ENCODE results near the gene GASK1A.
"Not testable (repeated sequence)": the region's sequence is repeated elsewhere in the genome, so short reads cannot be mapped to it uniquely, and the experiment has no call there.

The GASK1A gene

DNA sequence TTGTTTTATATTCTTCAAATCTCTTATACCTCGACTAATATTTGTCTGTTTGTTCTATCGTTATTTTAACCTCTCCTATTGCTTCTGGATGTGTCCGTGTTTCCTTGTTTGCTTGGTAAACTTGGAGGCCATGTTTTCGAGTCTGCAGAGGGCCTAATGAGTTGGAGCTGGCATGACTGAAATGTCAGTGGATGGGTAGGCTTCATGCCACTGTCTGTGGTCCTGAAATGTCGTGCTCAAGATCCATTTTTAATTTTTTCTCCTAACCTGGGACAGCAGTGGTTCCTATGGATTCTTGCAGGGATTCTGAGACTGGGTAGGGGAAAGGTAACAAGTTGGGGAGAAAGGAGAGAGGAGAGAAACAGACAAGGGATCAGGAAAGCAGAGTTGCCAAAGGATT is 18.8 kb upstream of the GASK1A start:
- no peak overlapping the region for H3K9ac ChIP-seq
- H3K4me2 ChIP-seq: no peak overlapping the region
- H3K4me1 ChIP-seq: 0 out of 20 replicates have a peak, but pooled peaks cover 0 to 6% (median 0%) of the 10 kb centered on the region in 10 experiments
- H3K4me3 ChIP-seq: no peak overlapping the region
- H4K20me1 ChIP-seq: no peaks in the 10 kb centered on the region
- H3K9me3 ChIP-seq (replicated peaks in 1 of 11): no peaks in the 10 kb centered on the region
- no peak overlapping the region for H3K27ac ChIP-seq
- no peaks in the 10 kb centered on the region for H3K27me3 ChIP-seq
- no peak for TF ChIP-seq Cebpa-rat (IDR thresholded peaks at IDR 0.05)
- no peaks in the 10 kb centered on the region for H3K36me3 ChIP-seq

DNA sequence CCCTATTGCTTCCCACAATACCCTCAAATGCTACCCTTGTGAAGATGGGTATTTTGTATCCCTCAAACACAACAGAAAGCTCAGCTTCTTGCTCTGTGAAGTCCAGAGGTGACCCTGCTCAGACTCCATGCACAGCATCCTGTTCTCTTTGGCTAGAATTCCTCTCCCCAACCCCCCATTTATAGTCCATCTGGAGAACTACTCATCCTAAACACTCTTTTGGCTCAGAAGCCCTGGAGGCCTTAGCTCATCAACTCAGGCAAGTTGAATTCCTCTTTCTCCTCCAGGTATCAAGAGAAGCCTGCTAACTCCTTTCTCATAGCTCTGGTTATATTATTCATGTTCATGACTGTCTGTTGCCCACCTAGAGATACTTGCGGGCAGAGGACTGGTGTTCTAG is 18.3 kb upstream of the GASK1A start:
- Histone ChIP-seq H3K27ac (no peak overlapping the region), H3K36me3 (no peaks in the 10 kb centered on the region)

DNA sequence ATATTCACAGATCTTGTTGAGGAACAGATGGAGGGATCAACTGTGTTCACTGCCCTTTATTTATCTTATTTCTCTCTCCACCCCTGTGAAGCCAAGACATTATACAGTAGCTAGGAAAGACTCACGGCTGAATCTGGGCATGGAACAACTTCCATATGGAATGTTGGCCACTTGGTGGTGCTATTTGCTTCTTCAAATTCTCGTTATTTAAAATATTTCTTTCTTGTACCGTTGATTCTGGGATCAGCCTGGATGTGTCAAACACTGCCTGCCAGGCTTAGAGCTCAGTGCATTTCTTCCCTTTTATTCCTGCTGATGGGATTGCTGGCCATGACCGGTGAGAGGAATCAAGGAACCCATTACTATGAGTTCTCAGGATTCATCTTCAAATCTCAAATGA is 17.5 kb upstream of the GASK1A start:
- H4K20me1 ChIP-seq: no peaks in the 10 kb centered on the region
- H3K36me3 ChIP-seq: no peaks in the 10 kb centered on the region
- no peak overlapping the region for H3K9ac ChIP-seq
- H3K9me3 ChIP-seq (replicated peaks in 1 of 11): no peaks in the 10 kb centered on the region
- TF ChIP-seq Cebpa-rat (IDR thresholded peaks at IDR 0.05): no peak
- H3K4me3 ChIP-seq: no peak overlapping the region
- H3K4me1 ChIP-seq: 0 out of 20 replicates have a peak, but pooled peaks cover 0 to 6% (median 0%) of the 10 kb centered on the region in 10 experiments
- H3K27me3 ChIP-seq: no peaks in the 10 kb centered on the region
- H3K27ac ChIP-seq: no peak overlapping the region
- no peak overlapping the region for H3K4me2 ChIP-seq

More for the DNA sequence above, 18.3 kb upstream of the GASK1A start:
- Histone ChIP-seq H3K27me3 (no peaks in the 10 kb centered on the region), H3K4me3 (no peak overlapping the region), H3K4me2 (no peak overlapping the region), H4K20me1 (no peaks in the 10 kb centered on the region), H3K4me1 (0 out of 20 replicates have a peak, but pooled peaks cover 0 to 6% (median 0%) of the 10 kb centered on the region in 10 experiments), H3K9ac (no peak overlapping the region), H3K9me3 (replicated peaks in 1 of 11) (no peaks in the 10 kb centered on the region)
- no peak for TF ChIP-seq Cebpa-rat (IDR thresholded peaks at IDR 0.05)

DNA sequence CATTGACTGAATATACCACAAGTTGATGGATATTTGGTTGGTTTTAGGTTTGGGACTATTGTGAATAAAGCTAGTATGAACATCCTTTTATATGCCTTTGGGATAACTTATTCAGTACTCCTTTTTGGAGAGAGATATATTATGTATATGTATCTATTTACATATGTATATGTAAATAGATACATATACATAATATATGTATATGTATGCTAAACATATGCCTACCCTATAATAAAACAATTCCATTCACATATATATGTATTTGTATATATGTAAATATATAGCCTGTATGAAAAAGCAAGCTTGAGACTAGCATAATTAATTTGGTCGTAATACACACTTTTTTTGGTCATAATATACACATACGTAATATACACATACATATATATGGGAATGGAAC is 15.8 kb upstream of the GASK1A start:
- H3K9ac ChIP-seq: no peak overlapping the region
- no peaks in the 10 kb centered on the region for H3K27me3 ChIP-seq
- no peaks in the 10 kb centered on the region for H4K20me1 ChIP-seq
- 0 out of 20 replicates have a peak, but pooled peaks cover 0 to 6% (median 0%) of the 10 kb centered on the region in 10 experiments for H3K4me1 ChIP-seq
- no peak overlapping the region for H3K4me2 ChIP-seq
- no peak overlapping the region for H3K4me3 ChIP-seq
- no peaks in the 10 kb centered on the region for H3K36me3 ChIP-seq
- no peak overlapping the region for H3K27ac ChIP-seq
- H3K9me3 ChIP-seq (replicated peaks in 1 of 11): no peaks in the 10 kb centered on the region
- TF ChIP-seq Cebpa-rat (IDR thresholded peaks at IDR 0.05): no peak

DNA sequence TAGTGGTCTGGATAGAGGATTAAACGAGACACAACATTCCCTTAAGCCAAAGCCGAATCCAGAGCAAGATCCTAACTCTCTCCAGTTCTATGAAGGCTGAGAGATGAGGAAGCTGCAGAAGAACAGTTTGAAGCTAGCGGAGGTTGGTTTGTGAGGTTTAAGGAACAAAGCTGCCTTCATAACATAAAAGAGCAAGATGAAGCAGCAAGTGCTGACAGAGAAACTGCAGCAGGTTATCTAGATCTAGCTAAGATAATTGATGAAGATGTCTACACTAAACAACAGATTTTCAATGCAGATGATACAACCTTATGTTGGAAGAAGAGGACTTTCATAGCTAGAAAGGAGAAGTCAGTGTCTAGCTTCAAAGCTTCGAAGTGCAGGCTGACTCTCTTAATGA is 14.8 kb upstream of the GASK1A start:
- Histone ChIP-seq H4K20me1 (no peaks in the 10 kb centered on the region), H3K4me2 (no peak overlapping the region), H3K4me1 (0 out of 20 replicates have a peak, but pooled peaks cover 0 to 6% (median 0%) of the 10 kb centered on the region in 10 experiments), H3K4me3 (no peak overlapping the region), H3K36me3 (no peaks in the 10 kb centered on the region), H3K9me3 (replicated peaks in 1 of 11) (no peaks in the 10 kb centered on the region), H3K9ac (no peak overlapping the region), H3K27ac (no peak overlapping the region), H3K27me3 (no peaks in the 10 kb centered on the region)
- no peak for TF ChIP-seq Cebpa-rat (IDR thresholded peaks at IDR 0.05)

DNA sequence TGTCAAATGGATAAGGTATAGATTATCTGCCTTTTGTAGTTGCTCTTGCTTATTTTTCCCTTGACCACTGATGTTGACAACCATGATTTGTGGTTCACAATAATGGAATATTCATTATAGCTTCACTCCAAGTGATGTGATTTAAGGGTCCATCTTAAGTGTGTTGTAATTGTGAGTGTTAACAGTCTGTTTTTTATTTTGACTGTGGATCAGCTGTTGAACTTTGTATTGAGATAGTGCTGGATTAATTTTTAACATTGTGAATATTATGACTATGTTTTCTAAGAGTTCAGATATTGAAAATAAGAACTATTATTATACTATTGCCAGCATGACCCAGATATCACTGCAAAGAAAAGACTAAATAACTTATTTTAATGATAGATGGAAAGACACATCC is 8.6 kb upstream of the GASK1A start:
- no peak for TF ChIP-seq Cebpa-rat (IDR thresholded peaks at IDR 0.05)
- no peak overlapping the region for H3K27ac ChIP-seq
- peaks cover 31 to 40% (median 35%) of the 10 kb centered on the region in 11 experiments for H3K9me3 ChIP-seq (replicated peaks in 1 of 11)
- no peaks in the 10 kb centered on the region for H3K4me1 ChIP-seq
- H3K4me3 ChIP-seq: no peak overlapping the region
- H3K36me3 ChIP-seq: 0 out of 22 replicates have a peak, but pooled peaks cover 0 to 7% (median 0%) of the 10 kb centered on the region in 11 experiments
- H3K9ac ChIP-seq: no peak overlapping the region
- no peaks in the 10 kb centered on the region for H3K27me3 ChIP-seq
- no peak overlapping the region for H3K4me2 ChIP-seq
- H4K20me1 ChIP-seq: no peaks in the 10 kb centered on the region

DNA sequence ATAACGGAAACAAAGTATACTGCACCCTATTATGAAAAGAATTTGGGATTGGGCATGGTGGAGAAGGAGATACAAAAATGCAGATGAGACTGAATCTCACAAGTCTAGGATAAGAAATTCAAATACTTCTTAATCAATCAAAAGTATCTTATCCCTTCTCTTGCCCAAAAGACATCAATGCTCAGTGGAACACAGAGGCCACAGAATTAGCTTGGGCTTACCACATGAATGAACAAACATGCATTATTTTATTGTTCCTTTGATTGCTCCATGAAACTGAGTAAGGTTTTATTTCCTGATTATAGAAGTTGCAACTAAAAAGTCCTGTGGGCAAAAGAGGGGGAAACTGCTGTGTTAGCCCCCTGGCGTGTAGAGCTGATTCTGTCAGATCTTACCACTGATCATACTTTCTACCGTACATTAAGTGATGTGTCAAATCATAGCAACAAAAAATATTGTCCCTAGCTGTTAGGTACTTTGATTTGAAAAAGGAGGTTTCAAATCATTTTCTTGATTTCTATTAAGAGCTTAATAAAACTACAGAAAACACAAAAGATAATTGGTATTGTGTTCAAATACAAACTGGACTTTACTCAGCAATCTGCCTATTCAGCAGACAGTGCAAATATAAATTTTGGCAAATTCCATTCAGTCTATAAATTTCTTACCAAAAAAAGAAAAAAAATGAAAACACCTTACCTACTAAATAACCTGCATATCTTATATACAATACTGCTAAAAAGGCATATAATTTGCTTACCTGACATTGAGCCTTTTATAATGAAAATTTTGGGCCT is 7.9 kb upstream of the GASK1A start:
- no peak overlapping the region for H3K9ac ChIP-seq
- H4K20me1 ChIP-seq: no peaks in the 10 kb centered on the region
- peaks cover 37 to 46% (median 41%) of the 10 kb centered on the region in 11 experiments for H3K9me3 ChIP-seq (replicated peaks in 1 of 11)
- H3K4me1 ChIP-seq: no peaks in the 10 kb centered on the region
- H3K4me2 ChIP-seq: no peak overlapping the region
- 0 out of 22 replicates have a peak, but pooled peaks cover 0 to 7% (median 0%) of the 10 kb centered on the region in 11 experiments for H3K36me3 ChIP-seq
- no peak overlapping the region for H3K4me3 ChIP-seq
- no peak overlapping the region for H3K27ac ChIP-seq
- no peak for TF ChIP-seq Cebpa-rat (IDR thresholded peaks at IDR 0.05)
- peaks cover 0 to under 1% (median 0%) of the 10 kb centered on the region in 11 experiments; a peak in 1 of 22 replicates for H3K27me3 ChIP-seq

DNA sequence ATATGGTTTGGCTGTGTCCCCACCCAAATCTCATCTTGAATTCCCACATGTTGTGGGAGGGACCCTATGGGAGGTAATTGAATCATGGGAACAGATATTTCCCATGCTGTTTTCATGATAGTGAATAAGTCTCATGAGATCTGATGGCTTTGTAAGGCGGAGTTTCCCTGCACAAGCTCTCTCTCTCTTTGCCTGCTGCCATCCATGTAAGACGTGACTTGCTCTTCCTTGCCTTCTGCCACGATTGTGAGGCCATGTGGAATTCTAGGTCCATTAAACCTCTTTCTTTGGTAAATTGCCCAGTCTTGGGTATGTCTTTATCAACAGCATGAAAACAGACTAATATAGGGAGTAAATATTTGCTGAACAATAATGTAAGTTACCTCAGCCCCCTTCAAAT is 4.2 kb upstream of the GASK1A start:
- Histone ChIP-seq H3K27me3 (peaks cover 24 to 33% (median 30%) of the 10 kb centered on the region in 11 experiments), H3K9me3 (replicated peaks in 1 of 11) (peaks cover 51 to 69% (median 54%) of the 10 kb centered on the region in 11 experiments)
- H3K36me3 ChIP-seq: not testable (repeated sequence)

DNA sequence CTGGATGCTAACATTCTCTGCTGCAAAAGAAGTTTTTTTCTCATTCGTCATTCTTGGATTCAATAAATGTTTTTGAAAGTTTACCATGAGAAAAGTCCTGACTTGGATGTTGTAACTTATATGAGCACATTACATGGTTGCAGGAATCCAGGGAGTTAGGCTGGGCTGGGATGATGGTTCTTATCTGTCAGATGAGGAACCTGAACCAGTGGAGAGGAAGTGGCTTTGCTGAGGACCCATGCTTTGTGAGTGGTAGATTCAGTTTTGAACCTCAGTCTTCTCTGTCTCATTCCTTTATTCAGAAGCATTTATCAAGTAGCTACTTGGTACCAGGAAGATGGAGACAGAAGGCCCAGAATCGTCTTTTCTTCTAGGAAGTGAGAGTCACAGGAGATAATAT is 3.7 kb upstream of the GASK1A start:
- Histone ChIP-seq H3K9me3 (replicated peaks in 1 of 11) (peaks cover 51 to 74% (median 54%) of the 10 kb centered on the region in 11 experiments), H4K20me1 (peaks cover 0 to 3% (median 0%) of the 10 kb centered on the region in 11 experiments; a peak in 2 of 22 replicates), H3K36me3 (0 out of 22 replicates have a peak, but pooled peaks cover 0 to 7% (median 0%) of the 10 kb centered on the region in 11 experiments), H3K9ac (no peak overlapping the region), H3K27ac (no peak overlapping the region), H3K4me1 (peaks cover 3 to 12% (median 8%) of the 10 kb centered on the region in 10 experiments; a peak in 16 of 20 replicates), H3K4me2 (no peak overlapping the region), H3K4me3 (no peak overlapping the region), H3K27me3 (peaks cover 30 to 39% (median 35%) of the 10 kb centered on the region in 11 experiments)
- no peak for TF ChIP-seq Cebpa-rat (IDR thresholded peaks at IDR 0.05)

More for the DNA sequence above, 4.2 kb upstream of the GASK1A start:
- H3K4me3 ChIP-seq, H3K9ac ChIP-seq, H4K20me1 ChIP-seq, H3K4me2 ChIP-seq, H3K27ac ChIP-seq: not testable (repeated sequence)
- H3K4me1 ChIP-seq: peaks cover 3 to 12% (median 8%) of the 10 kb centered on the region in 10 experiments; a peak in 16 of 20 replicates

Data from BLaER1 treated with 17β-estradiol and CSF1 and Interleukin-3, amounts not matched to agents 10 nM and 100 nM (cell line).